HepG2 (cell line): ENCODE data around the gene ITM2B. TPM values are rescaled to one million over a fixed set of nuclear protein-coding genes. Genes with fewer than 3 reads are reported as not detected.
A peak's percentile ranks its signal among the peaks of the same experiment; 100 is the strongest.

Experiments used
- ARNT2 ChIP-seq: sonication (generic); formaldehyde crosslinking; IDR thresholded peaks from 2 replicates; pipeline ENCODE4 v1.8.0; 2022; ENCODE audit warnings: mild to moderate bottlenecking, low read depth, missing genetic modification reagents, moderate library complexity
- FOSL1 ChIP-seq: sonication (generic); formaldehyde crosslinking; IDR thresholded peaks from 2 replicates; pipeline ENCODE4 v1.9.0; 2021; ENCODE audit warnings: missing genetic modification reagents, borderline replicate concordance
- FOXA1 ChIP-seq, 2 experiments: fragments of 450-650 bp in 1 of 2; sonication (generic) in 1 of 2; formaldehyde crosslinking in 1 of 2; IDR thresholded peaks; 2 replicates each; pipeline versions ENCODE4 v1.4.0 to v1.6.1; 2016 to 2020; ENCODE audit warnings: missing genetic modification reagents in 1 of 2
- HNF4G ChIP-seq, 2 experiments: sonication (generic) in 1 of 2; formaldehyde crosslinking in 1 of 2; IDR thresholded peaks; 2 replicates each; pipeline versions ENCODE4 v1.4.0 to v1.6.1; 2011 to 2020; ENCODE audit warnings: borderline replicate concordance in 2 of 2, low read depth in 2 of 2, mild to moderate bottlenecking in 2 of 2, low read length in 1 of 2, missing genetic modification reagents in 1 of 2, moderate library complexity in 1 of 2
- NR2F1 ChIP-seq, 2 experiments: fragments of 450-650 bp in 1 of 2; formaldehyde crosslinking in 1 of 2; IDR thresholded peaks; 2 replicates each; pipeline versions ENCODE4 v1.5.0 to v1.6.1; 2016 to 2020; ENCODE audit warnings: mild to moderate bottlenecking in 1 of 2, missing compliant biosample characterization in 1 of 2, missing genetic modification reagents in 1 of 2, moderate library complexity in 1 of 2
- RAD21 ChIP-seq: fragments of 450-650 bp; formaldehyde crosslinking; IDR thresholded peaks from 2 replicates; pipeline ENCODE4 v1.5.0; 2020; ENCODE audit warnings: mild to moderate bottlenecking
- SP5 ChIP-seq: IDR thresholded peaks from 2 replicates; pipeline ENCODE4 v1.6.1; 2016; ENCODE audit warnings: low read depth, borderline replicate concordance
- ZNF138 ChIP-seq: sonication (generic); formaldehyde crosslinking; IDR thresholded peaks from 2 replicates; pipeline ENCODE4 v1.5.0; 2020; ENCODE audit warnings: mild to moderate bottlenecking, low read depth, missing genetic modification reagents
- ZNF460 ChIP-seq: sonication (generic); formaldehyde crosslinking; IDR thresholded peaks from 2 replicates; pipeline ENCODE4 v1.5.1; 2020; ENCODE audit warnings: missing genetic modification reagents, mild to moderate bottlenecking, borderline replicate concordance
- ZNF605 ChIP-seq: sonication (generic); formaldehyde crosslinking; IDR thresholded peaks from 2 replicates; pipeline ENCODE4 v1.8.0; 2022; ENCODE audit warnings: mild to moderate bottlenecking, missing genetic modification reagents
- ZNF674 ChIP-seq: sonication (generic); formaldehyde crosslinking; IDR thresholded peaks from 2 replicates; pipeline ENCODE4 v1.5.0; 2020; ENCODE audit warnings: low read depth, mild to moderate bottlenecking, missing genetic modification reagents
- ZNF776 ChIP-seq: sonication (generic); formaldehyde crosslinking; IDR thresholded peaks from 2 replicates; pipeline ENCODE4 v1.4.0; 2020; ENCODE audit warnings: mild to moderate bottlenecking, missing genetic modification reagents
- ZNF781 ChIP-seq: sonication (generic); formaldehyde crosslinking; IDR thresholded peaks from 2 replicates; pipeline ENCODE4 v1.5.1; 2020; ENCODE audit warnings: borderline replicate concordance, mild to moderate bottlenecking, missing genetic modification reagents; ENCODE audit errors: not compliant biosample characterization
- ZSCAN29 ChIP-seq: sonication (generic); formaldehyde crosslinking; conservative IDR thresholded peaks from 2 replicates; pipeline ENCODE4 v1.4.0; 2020; ENCODE audit warnings: mild to moderate bottlenecking, missing genetic modification reagents
- polyA plus RNA-seq, 8 experiments: library from polyadenylated mRNA; depleted of rRNA in 3 of 8; stranded (reverse) in 7 of 8; unstranded in 1 of 8; fragments of >200 nt; fragmentation: Illumina TruSeq in 4 of 8; extraction: Trizol in 4 of 8; gene quantifications; 2 replicates each; pipeline versions ENCODE4 v1.2.1 to v1.2.3, GENCODE V29; 2011 to 2016; ENCODE audit warnings: low read depth in 4 of 8, missing spikeins in 1 of 8, mixed read lengths in 1 of 8; ENCODE audit not compliant: insufficient read depth in 1 of 8
- total RNA-seq, 5 experiments: library from RNA; depleted of rRNA; stranded (reverse); fragments of >200 nt; fragmentation: Illumina TruSeq; extraction: Trizol; gene quantifications; 2 replicates each; pipeline ENCODE4 v1.2.3, GENCODE V29; 2016; ENCODE audit warnings: low read depth in 1 of 5
- TF ChIP-seq, protein P1 (sequence below): sonication (generic); formaldehyde crosslinking; IDR thresholded peaks from 2 replicates; pipeline ENCODE4 v1.8.0; 2023; ENCODE audit warnings: mild to moderate bottlenecking, missing genetic modification reagents
- TF ChIP-seq, protein P2 (sequence below): sonication (generic); formaldehyde crosslinking; IDR thresholded peaks from 2 replicates; pipeline ENCODE4 v1.5.1; 2020; ENCODE audit warnings: mild to moderate bottlenecking, missing genetic modification reagents, borderline replicate concordance
- TF ChIP-seq, protein P3 (sequence below): sonication (generic); formaldehyde crosslinking; IDR thresholded peaks from 2 replicates; pipeline ENCODE4 v1.4.0; 2020; ENCODE audit warnings: low read depth, missing genetic modification reagents

ITM2B gene
- total and polyA plus RNA-seq, 2 of the 13 experiments (the other 11 are each of a cell fraction or from before 2014, with no cell fraction given), result 158 to 373 TPM

DNA sequence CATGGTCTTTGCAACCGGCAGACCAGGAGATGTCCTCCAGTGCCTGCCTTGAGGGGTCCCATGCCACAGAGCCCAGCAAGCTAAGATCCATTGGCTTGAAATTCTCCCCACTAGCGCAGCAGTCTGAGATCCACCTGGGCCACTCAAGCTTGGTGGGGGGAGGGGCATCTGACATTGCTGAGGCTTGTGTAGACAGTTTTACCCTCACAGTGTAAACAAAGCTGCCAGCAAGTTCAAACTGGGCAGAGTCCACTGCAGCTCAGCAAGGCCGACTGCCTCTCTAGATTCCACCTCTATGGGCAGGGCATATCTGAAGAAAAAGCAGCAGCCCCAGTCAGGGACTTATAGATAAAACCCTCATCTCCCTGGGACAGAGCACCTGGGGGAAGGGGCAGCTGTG is 32.0 kb upstream of the ITM2B start (continued):
- peak; percentile 85 for TF ChIP-seq HNF4G (IDR thresholded peaks at IDR 0.05; ENCODE audit: borderline replicate concordance, low read depth, low read length)
- peak; percentile 80; the same call in 1 of the 2 replicates for TF ChIP-seq HNF4G (CRISPR knock-in tag; IDR thresholded peaks at IDR 0.05; ENCODE audit: borderline replicate concordance, low read depth)
- TF ChIP-seq ZNF781 (CRISPR knock-in tag), result no peak
- TF ChIP-seq ZNF605, result peak; percentile 53; the same call in 1 of the 2 replicates
- TF ChIP-seq, protein P1, sequence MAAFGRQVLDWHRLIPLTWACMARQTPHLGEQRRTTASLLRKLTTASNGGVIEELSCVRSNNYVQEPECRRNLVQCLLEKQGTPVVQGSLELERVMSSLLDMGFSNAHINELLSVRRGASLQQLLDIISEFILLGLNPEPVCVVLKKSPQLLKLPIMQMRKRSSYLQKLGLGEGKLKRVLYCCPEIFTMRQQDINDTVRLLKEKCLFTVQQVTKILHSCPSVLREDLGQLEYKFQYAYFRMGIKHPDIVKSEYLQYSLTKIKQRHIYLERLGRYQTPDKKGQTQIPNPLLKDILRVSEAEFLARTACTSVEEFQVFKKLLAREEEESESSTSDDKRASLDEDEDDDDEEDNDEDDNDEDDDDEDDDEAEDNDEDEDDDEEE (CRISPR knock-in tag), result peak; percentile 88; the same call in 1 of the 2 replicates
- TF ChIP-seq FOSL1 (CRISPR knock-in tag), result no peak
- 0 out of 2 replicates have a peak, but pooled peaks have one; percentile 18 for TF ChIP-seq RAD21
- TF ChIP-seq ZNF138 (CRISPR knock-in tag), result 0 out of 2 replicates have a peak, but pooled peaks have one; percentile 65
- TF ChIP-seq, protein P2, sequence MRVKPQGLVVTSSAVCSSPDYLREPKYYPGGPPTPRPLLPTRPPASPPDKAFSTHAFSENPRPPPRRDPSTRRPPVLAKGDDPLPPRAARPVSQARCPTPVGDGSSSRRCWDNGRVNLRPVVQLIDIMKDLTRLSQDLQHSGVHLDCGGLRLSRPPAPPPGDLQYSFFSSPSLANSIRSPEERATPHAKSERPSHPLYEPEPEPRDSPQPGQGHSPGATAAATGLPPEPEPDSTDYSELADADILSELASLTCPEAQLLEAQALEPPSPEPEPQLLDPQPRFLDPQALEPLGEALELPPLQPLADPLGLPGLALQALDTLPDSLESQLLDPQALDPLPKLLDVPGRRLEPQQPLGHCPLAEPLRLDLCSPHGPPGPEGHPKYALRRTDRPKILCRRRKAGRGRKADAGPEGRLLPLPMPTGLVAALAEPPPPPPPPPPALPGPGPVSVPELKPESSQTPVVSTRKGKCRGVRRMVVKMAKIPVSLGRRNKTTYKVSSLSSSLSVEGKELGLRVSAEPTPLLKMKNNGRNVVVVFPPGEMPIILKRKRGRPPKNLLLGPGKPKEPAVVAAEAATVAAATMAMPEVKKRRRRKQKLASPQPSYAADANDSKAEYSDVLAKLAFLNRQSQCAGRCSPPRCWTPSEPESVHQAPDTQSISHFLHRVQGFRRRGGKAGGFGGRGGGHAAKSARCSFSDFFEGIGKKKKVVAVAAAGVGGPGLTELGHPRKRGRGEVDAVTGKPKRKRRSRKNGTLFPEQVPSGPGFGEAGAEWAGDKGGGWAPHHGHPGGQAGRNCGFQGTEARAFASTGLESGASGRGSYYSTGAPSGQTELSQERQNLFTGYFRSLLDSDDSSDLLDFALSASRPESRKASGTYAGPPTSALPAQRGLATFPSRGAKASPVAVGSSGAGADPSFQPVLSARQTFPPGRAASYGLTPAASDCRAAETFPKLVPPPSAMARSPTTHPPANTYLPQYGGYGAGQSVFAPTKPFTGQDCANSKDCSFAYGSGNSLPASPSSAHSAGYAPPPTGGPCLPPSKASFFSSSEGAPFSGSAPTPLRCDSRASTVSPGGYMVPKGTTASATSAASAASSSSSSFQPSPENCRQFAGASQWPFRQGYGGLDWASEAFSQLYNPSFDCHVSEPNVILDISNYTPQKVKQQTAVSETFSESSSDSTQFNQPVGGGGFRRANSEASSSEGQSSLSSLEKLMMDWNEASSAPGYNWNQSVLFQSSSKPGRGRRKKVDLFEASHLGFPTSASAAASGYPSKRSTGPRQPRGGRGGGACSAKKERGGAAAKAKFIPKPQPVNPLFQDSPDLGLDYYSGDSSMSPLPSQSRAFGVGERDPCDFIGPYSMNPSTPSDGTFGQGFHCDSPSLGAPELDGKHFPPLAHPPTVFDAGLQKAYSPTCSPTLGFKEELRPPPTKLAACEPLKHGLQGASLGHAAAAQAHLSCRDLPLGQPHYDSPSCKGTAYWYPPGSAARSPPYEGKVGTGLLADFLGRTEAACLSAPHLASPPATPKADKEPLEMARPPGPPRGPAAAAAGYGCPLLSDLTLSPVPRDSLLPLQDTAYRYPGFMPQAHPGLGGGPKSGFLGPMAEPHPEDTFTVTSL (CRISPR knock-in tag), result peak; percentile 86; the same call in 1 of the 2 replicates
- TF ChIP-seq ZNF460, result no peak; the same call in 1 of the 2 replicates
- TF ChIP-seq ARNT2 (CRISPR knock-in tag), result no peak
- no peak for TF ChIP-seq NR2F1 (CRISPR knock-in tag; IDR thresholded peaks at IDR 0.05)
- TF ChIP-seq ZSCAN29 (CRISPR knock-in tag), result peak; percentile 99
- TF ChIP-seq, protein P3, sequence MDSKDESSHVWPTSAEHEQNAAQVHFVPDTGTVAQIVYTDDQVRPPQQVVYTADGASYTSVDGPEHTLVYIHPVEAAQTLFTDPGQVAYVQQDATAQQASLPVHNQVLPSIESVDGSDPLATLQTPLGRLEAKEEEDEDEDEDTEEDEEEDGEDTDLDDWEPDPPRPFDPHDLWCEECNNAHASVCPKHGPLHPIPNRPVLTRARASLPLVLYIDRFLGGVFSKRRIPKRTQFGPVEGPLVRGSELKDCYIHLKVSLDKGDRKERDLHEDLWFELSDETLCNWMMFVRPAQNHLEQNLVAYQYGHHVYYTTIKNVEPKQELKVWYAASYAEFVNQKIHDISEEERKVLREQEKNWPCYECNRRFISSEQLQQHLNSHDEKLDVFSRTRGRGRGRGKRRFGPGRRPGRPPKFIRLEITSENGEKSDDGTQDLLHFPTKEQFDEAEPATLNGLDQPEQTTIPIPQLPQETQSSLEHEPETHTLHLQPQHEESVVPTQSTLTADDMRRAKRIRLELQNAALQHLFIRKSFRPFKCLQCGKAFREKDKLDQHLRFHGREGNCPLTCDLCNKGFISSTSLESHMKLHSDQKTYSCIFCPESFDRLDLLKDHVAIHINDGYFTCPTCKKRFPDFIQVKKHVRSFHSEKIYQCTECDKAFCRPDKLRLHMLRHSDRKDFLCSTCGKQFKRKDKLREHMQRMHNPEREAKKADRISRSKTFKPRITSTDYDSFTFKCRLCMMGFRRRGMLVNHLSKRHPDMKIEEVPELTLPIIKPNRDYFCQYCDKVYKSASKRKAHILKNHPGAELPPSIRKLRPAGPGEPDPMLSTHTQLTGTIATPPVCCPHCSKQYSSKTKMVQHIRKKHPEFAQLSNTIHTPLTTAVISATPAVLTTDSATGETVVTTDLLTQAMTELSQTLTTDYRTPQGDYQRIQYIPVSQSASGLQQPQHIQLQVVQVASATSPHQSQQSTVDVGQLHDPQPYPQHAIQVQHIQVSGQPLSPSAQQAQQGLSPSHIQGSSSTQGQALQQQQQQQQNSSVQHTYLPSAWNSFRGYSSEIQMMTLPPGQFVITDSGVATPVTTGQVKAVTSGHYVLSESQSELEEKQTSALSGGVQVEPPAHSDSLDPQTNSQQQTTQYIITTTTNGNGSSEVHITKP (CRISPR knock-in tag), result no peak
- TF ChIP-seq SP5, result peak; percentile 73
- TF ChIP-seq FOXA1 (IDR thresholded peaks at IDR 0.05), result no peak
- TF ChIP-seq FOXA1 (CRISPR knock-in tag; IDR thresholded peaks at IDR 0.05), result peak; percentile 94
- 0 out of 2 replicates have a peak, but pooled peaks have one; percentile 21 for TF ChIP-seq ZNF776 (CRISPR knock-in tag)
- no peak for TF ChIP-seq ZNF674 (CRISPR knock-in tag)
